Endothelial cell of umbilical vein (primary cell): ENCODE results near the gene ERBB3. TPM values are rescaled to one million over a fixed set of nuclear protein-coding genes. Genes with fewer than 3 reads are reported as not detected.

Experiments
- BruUV-seq: library from RNA; stranded (reverse); fragments of 400-500 nt; replicated peaks from 2 replicates; lab custom pipeline; 2021; lab: Mats Ljungman, UMichigan
- CTCF ChIA-PET: fragments of 300-600, 350-600 bp; sonication (Branson Sonifier 250); formaldehyde crosslinking; loops from one replicate; lab custom pipeline; 2021; ENCODE audit warnings: antibody characterized with exemption, inconsistent platforms; lab: Charles Lee
- POLR2A ChIA-PET: fragments of 300-600, 350-600 bp; sonication (Branson Sonifier 250); formaldehyde crosslinking; loops from one replicate; lab custom pipeline; 2021; ENCODE audit warnings: antibody characterized with exemption, inconsistent platforms; lab: Charles Lee
- DNase-seq: peaks from one replicate; pipeline ENCODE4 v3.0.0-alpha.2; 2011; ENCODE audit warnings: low read depth, low spot score
- FAIRE-seq: peaks from 2 replicates; lab custom pipeline; 2011; peaks lifted over from hg19 to GRCh38; lab: Jason Lieb, UNC
- H2AFZ ChIP-seq: 2 replicates; pipeline ENCODE4 v1.6.0; 2012; ENCODE audit warnings: low read depth, low read length, control low read depth, inconsistent platforms
- H3K27ac ChIP-seq: 2 replicates; pipeline ENCODE4 v1.5.1; 2011; ENCODE audit warnings: low read depth, mild to moderate bottlenecking, control low read depth, low read length, moderate library complexity; ENCODE audit not compliant: insufficient read depth
- H3K27me3 ChIP-seq, 2 experiments: 2 replicates each; pipeline versions ENCODE4 v1.6.0 to v1.6.1; 2011; ENCODE audit warnings: low read length in 2 of 2, mixed read lengths in 1 of 2; ENCODE audit not compliant: control insufficient read depth in 2 of 2, insufficient read depth in 2 of 2
- H3K36me3 ChIP-seq, 2 experiments: 2 replicates in 1 of 2; 3 replicates in 1 of 2; pipeline ENCODE4 v1.5.1; 2011; ENCODE audit warnings: low read length in 2 of 2, mild to moderate bottlenecking in 1 of 2, moderate library complexity in 1 of 2; ENCODE audit not compliant: control insufficient read depth in 2 of 2, insufficient read depth in 2 of 2; ENCODE audit errors: extremely low read depth in 1 of 2
- H3K4me1 ChIP-seq: 3 replicates; pipeline ENCODE4 v1.5.1; 2011; ENCODE audit warnings: mild to moderate bottlenecking, low read length; ENCODE audit not compliant: control insufficient read depth, insufficient read depth; ENCODE audit errors: extremely low read depth
- H3K4me2 ChIP-seq: 2 replicates; pipeline ENCODE4 v1.6.1; 2011; ENCODE audit warnings: low read length, control low read depth, mixed read lengths; ENCODE audit not compliant: insufficient read depth
- H3K4me3 ChIP-seq, 3 experiments: fragments of 200-600 bp in 1 of 3; sonication (generic), shearing (Covaris generic) in 1 of 3; replicated peaks in 1 of 3; 2 replicates each; pipeline ENCODE4 v1.5.1; 2011 to 2016; ENCODE audit warnings: control low read depth in 3 of 3, low read length in 3 of 3, mild to moderate bottlenecking in 2 of 3, inconsistent platforms in 1 of 3, low read depth in 1 of 3, moderate library complexity in 1 of 3; ENCODE audit not compliant: insufficient read depth in 1 of 3
- H3K79me2 ChIP-seq: 2 replicates; pipeline ENCODE4 v1.6.0; 2012; ENCODE audit warnings: low read length, inconsistent platforms; ENCODE audit not compliant: control insufficient read depth, insufficient read depth
- H3K9ac ChIP-seq: replicated peaks from 2 replicates; pipeline ENCODE3; 2011; ENCODE audit warnings: low read length, control low read depth; ENCODE audit not compliant: insufficient read depth; ENCODE audit errors: extremely low read depth
- H3K9me1 ChIP-seq: replicated peaks from 3 replicates; pipeline ENCODE4 v1.6.0; 2011; ENCODE audit warnings: mild to moderate bottlenecking, low read length; ENCODE audit not compliant: control insufficient read depth, insufficient read depth; ENCODE audit errors: extremely low read depth
- H3K9me3 ChIP-seq: replicated peaks from 2 replicates; pipeline ENCODE4 v1.5.1; 2012; ENCODE audit warnings: low read length, inconsistent platforms; ENCODE audit not compliant: control insufficient read depth, insufficient read depth
- H4K20me1 ChIP-seq: replicated peaks from 2 replicates; pipeline ENCODE3; 2011; ENCODE audit warnings: mild to moderate bottlenecking, low read length; ENCODE audit not compliant: control insufficient read depth, insufficient read depth; ENCODE audit errors: extremely low read depth
- CTCF ChIP-seq, 2 donors: IDR thresholded peaks; 1 replicate in 1 of 2; 2 replicates in 1 of 2; pipeline ENCODE4 v1.5.1; 2011; ENCODE audit warnings: low read length in 2 of 2, mild to moderate bottlenecking in 2 of 2, moderate library complexity in 2 of 2, control low read depth in 1 of 2, inconsistent platforms in 1 of 2, low read depth in 1 of 2; ENCODE audit not compliant: insufficient read depth in 1 of 2; ENCODE audit errors: extremely low read depth in 1 of 2
- GATA2 ChIP-seq: IDR thresholded peaks from 2 replicates; pipeline ENCODE4 v1.7.0; 2011; ENCODE audit warnings: low read depth, mild to moderate bottlenecking, moderate library complexity, mixed read lengths, low read length; ENCODE audit not compliant: insufficient read length, insufficient read depth
- JUN ChIP-seq: IDR thresholded peaks from 2 replicates; pipeline ENCODE4 v1.6.1; 2011; ENCODE audit warnings: borderline replicate concordance, low read depth; ENCODE audit not compliant: insufficient read length, insufficient read depth
- POLR2A ChIP-seq: IDR thresholded peaks from 2 replicates; pipeline ENCODE4 v1.6.1; 2012; ENCODE audit warnings: low read depth, mild to moderate bottlenecking, control low read depth, low read length
- POLR2AphosphoS5 ChIP-seq: IDR thresholded peaks from 2 replicates; pipeline ENCODE4 v1.6.1; 2012; ENCODE audit warnings: low read depth, mild to moderate bottlenecking, control low read depth, low read length, moderate library complexity; ENCODE audit not compliant: insufficient read depth
- dilution Hi-C: fragments of 300-500 bp; cut with MboI; formaldehyde crosslinking; loops from one replicate; pipeline ENCODE4 v1.15.0; 2019; ENCODE audit warnings: low sequenced_read_pairs; ENCODE audit not compliant: extremely low pct_ligation_motif_present
- intact Hi-C: fragments of 100-400 bp; cut with micrococcal nuclease; formaldehyde crosslinking; loops from one replicate; pipeline ENCODE4 v1.10.0; 2022
- polyA plus RNA-seq, 4 experiments: library from polyadenylated mRNA; depleted of rRNA in 3 of 4; stranded (reverse) in 3 of 4; unstranded in 1 of 4; fragments of >200 nt; gene quantifications; 2 replicates each; pipeline versions ENCODE4 v1.2.1 to v1.2.3, GENCODE V29; 2011 to 2012; ENCODE audit warnings: missing spikeins in 1 of 4
- total RNA-seq: library from RNA; stranded (reverse); gene quantifications from 2 replicates; pipeline ENCODE4 v1.2.3, GENCODE V29; 2021

The ERBB3 gene
- total and polyA plus RNA-seq, 2 donors (not counting 3 experiments of a cell fraction or from before 2014, with no cell fraction given) = 0.11 to 1.5 TPM

GRCh38 chr12:56034586-56035332 lies 45.2 kb upstream of the ERBB3 start:
- H2AFZ ChIP-seq = no peak overlapping the region
- dilution Hi-C loops = no loop called here
- no peak overlapping the region for H3K4me3 ChIP-seq
- H3K36me3 ChIP-seq = peaks cover 2 to 9% of the 10 kb centered on the region in 2 experiments
- H3K79me2 ChIP-seq = no peaks in the 10 kb centered on the region
- DNase-seq = no peak
- ChIA-PET CTCF (interaction anchor here (1.0 to 1.7 kb wide), 2 partner anchors 39 to 102 kb away, joined by 3 to 4 read pairs; no protein-coding TSS in a partner anchor), POLR2A (no interaction called here)
- peaks cover 3% of the 10 kb centered on the region for H3K4me1 ChIP-seq
- no peak overlapping the region for H3K4me2 ChIP-seq
- BruUV-seq = no TSS peak
- no peaks in the 10 kb centered on the region for H3K9me3 ChIP-seq
- H4K20me1 ChIP-seq = no peaks in the 10 kb centered on the region
- no peak overlapping the region for H3K9ac ChIP-seq
- H3K27me3 ChIP-seq = no peaks in the 10 kb centered on the region
- intact Hi-C loops = no loop called here
- no peak for FAIRE-seq
- H3K27ac ChIP-seq = no peak overlapping the region
- no peaks in the 10 kb centered on the region for H3K9me1 ChIP-seq
- TF ChIP-seq JUN = no peak
- TF ChIP-seq POLR2A = no peak
- TF ChIP-seq GATA2 = no peak
- TF ChIP-seq POLR2AphosphoS5 = no peak
- TF ChIP-seq CTCF (IDR thresholded peaks at IDR 0.05; ENCODE audit: extremely low read depth in 1 of 2, insufficient read depth in 1 of 2, low read depth in 1 of 2, low read length in 2 of 2) = no peak
